Endometrial microvascular endothelial cells (primary cell): Measurements from ENCODE around the gene STEAP2. TPM values are rescaled to one million over a fixed set of nuclear protein-coding genes. Genes with fewer than 3 reads are reported as not detected.

ENCODE experiments used
- in situ Hi-C: cut with HindIII; loops from 2 replicates; pipeline ENCODE4 v1.10.0; 2017; ENCODE audit warnings: low sequenced_read_pairs, low pct_unique_long_range_greater_than_20kb; ENCODE audit errors: inconsistent ontology term
- total RNA-seq: library from RNA; depleted of rRNA; stranded (reverse); fragments of >200 nt; gene quantifications from one replicate; pipeline ENCODE4 v1.2.3, GENCODE V29; 2015; ENCODE audit errors: inconsistent ontology term

The STEAP2 gene
- total RNA-seq, 1 donor from 2014 or later = 15.1 TPM

DNA sequence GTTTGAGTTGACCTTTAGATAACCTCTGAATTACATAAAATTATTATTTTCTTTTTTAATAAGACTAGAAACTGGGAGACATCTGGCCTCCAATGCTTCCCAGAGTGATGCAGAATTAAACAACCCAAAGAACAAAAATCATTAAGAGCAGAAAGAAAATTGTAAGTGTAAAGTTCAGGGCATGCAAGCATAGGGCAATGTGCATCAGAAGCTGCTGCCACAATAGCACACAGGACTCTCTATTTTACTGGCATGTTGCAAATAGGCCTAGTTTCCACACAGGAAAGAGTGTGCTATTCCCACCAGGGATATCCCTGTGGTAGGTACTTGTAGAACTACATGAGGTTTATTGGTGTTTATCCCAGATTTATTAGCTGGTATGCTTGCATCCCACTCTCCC is 20.5 kb upstream of the STEAP2 start:
- in situ Hi-C loops = no loop called here

DNA sequence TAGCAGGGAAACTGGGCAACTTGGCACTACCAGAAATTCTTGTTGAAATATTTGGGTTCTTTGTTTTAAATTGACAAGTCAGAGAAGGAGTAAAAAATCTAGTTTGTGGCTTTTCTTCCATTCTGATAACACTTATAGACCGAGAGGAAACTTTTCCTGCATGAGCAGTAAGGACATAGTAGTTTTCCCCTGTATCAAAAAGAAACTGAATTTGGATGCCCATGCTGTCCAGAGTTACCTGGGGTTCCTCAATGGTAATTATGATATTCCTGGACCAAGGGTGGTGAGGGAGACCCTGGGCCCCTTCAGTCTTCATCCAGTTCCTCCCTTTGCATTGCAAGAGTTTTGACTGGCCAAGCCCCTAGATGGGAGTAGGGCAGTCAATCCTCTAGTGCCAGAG is 19.9 kb upstream of the STEAP2 start:
- in situ Hi-C loops = no loop called here

DNA sequence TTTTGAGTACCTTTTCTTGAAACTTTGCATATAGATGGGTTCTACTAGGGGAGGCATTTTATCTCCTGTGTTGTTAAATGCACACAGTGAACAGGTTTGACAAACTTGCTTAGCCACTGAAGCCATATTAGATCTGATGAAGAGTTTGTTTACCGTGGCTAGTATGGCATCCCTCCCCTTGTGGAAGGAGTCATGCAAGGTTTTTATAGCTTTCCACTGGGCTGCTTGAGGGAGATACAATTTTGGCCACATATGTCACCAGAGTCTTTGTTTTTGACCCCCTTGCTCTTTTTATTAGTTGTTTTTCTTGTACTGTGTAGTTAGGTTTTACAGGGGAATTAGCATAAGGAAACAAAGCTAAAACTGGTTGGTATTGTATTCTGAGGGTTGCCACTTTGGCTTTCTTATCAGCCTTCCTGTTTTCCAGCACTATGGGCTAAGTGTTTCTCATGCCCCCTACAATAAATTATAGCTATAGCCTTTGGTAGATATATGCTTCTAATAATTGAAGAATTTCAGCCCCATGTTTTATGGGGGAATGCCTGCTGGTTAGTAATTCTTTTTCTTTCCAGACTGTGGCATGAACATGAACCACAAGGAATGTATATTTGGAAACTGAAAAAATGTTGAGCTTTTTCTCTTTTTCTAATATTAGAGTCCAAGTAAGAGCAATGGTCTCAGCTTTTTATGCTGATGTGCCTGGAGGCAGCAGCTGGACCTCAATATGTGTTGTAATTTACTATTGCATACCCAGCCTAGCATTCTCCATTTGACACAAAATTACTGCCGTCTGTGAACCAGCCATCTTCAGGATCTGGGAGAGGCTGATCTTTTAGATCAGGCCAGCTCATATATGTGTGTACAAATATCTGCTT is 18.4 kb upstream of the STEAP2 start:
- in situ Hi-C loops = no loop called here

DNA sequence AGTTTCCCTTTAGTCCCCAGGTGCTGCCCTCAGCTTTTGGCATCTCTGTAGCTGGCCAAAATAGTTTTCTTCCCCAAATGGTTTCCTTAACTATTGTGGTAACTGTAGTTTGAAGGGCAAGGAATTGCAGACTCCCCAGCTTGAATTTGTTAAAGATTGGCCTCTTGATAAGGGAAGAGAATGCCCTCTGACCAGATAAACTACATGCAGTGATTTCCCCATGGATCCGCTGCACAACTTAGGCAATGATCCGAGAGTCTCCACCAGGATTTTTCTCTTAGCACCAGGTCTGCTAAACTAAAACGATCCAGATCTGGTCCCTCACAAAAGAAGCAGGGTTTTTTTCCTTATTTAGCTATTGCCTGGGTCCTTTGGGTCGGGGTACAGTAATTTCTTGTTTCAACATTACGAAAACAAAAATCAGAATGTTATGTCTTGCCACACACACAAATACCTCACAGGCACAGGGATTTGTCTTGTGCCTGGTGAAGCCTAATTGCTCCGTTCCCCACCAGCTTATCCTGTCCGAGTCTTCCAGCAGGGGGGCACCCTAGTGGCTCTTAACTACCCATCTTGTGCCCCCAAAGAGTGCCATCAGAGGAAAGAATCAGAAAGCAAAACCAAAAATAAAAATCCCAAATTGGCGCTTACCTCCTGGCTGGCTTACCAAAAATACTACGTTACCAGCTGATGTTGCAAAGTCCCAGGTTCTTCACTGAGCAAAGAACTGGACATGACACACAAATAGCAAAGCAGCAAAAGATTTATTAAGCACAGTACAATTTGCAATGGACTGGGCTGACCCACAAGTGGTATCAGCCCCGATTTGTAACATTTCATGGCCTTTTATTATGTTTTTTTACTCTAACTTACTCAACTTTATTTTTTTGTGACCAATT is 16.4 kb upstream of the STEAP2 start:
- in situ Hi-C loops = no loop called here

DNA sequence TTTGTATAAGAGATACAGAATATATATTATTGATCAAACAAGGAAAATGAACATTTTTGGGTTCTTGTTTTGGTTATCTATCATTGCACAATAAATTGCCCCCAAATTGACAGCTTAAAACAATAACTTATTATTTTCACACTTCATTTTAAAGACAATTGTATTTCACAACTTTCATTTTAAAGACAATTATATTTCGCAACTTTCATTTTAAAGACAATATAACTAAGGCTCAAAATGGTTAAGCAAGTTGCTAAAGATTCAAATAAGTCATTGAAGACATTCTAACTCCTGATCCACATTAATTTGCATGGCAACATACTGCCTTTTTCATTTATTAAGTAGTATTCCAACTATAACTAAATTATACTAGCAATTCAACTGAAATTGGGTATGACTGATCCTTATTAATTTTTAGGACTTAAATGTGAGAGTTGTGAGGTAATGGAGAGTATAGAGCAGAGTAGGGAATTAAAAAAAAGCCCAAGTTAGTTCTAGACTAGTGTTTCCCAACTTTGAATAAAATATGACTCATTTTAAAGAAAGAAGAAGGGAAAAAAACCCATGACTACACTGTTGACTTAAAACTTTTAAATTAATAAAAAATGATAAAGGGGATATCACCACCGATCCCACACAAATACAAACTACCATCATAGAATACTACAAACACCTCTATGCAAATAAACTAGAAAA is 9.9 kb upstream of the STEAP2 start:
- in situ Hi-C loops = no loop called here

DNA sequence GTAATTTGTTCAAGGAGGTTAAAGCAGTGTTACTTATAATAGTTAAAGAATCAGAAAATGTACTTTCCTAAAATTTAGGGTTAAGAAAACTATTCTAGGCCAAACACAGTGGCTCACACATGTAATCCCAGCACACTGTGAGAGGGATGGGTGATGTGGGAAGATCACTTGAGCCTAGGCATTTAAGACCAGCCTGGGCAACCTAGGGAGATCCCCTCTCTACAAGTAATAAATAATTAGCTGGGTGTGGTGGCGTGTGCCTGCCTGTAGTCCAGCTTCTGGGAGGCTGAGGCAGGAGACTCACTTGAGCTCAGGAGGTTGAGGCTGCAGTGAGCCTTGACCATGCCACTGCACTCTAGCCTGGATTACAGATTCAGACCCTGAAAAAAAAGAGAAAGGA is 3.6 kb upstream of the STEAP2 start:
- in situ Hi-C loops = no loop called here

DNA sequence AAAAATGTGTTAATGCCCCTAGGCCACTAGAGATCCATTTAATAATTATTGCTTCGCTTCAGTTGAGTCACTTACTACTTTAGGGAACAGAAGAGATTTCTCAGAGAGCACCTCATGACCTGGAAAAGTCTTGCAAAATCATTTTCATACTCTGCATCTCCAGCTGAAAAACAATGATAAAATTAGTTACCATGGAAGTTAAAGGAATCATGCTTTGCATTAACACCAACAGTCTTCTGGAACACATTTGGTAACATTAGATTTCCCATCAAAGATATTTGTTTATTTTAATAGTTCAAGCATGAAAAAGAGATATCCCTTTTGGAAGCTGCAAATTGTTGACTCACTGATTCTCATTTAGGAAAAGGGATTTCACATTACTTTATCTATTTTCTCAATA is 1.8 kb upstream of the STEAP2 start:
- in situ Hi-C loops = no loop called here

DNA sequence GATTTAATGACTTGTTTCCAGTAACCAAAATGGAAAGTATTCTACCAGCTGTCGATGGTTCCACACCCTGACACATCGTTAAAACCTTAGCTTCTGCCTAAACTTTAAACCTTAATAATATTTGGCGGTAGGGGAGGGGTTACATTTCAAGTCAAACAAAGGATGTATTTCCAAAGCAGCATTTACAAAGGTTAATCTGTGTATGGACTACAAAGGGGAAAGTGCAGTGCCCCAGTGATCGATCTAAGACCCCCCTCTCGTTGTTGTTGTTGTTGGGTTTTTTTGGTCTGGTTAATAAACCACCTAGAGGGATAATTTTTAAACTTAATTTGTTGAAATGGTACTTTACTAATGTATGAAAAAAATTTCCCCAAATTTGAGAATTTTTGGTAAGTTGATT is 1.1 kb upstream of the STEAP2 start:
- in situ Hi-C loops = no loop called here

DNA sequence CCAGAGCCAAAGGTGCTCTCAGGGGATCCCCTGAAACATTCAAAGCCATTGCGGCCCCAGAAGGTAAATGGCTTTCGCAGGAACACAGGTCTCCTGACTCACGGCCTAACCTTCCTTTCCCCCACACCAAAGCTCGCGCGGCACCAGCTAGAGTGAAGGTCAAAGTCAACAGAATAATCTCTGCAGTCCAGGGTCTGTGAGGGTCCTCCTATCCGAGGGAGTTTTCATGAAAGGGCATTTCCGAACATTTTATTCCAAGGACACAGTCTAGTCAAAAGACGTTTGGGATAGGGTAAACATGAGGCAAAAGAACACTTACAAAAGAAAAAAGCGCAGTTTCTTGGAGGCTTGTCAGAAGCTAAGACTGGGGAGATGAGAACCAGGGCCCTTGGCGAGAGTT is 559 bp upstream of the STEAP2 start:
- in situ Hi-C loops = no loop called here

DNA sequence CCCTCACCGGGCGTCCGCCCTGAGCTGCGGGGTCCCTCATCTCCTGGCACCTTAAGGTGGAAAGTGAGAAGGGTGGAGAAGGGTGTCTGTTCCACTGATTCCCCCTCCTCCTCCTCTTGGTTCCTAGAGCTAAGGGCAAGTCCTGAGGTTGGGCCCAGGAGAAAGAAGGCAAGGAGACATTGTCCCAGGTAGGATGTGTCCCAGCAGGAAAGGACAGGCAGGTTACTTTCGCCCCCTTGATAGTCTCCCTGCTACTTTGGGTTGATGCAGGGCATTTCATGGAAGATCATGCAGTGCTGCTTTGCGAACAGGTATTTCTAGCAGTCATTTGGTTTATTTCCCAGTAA is 582 bp downstream of the STEAP2 start:
- in situ Hi-C loops = no loop called here

DNA sequence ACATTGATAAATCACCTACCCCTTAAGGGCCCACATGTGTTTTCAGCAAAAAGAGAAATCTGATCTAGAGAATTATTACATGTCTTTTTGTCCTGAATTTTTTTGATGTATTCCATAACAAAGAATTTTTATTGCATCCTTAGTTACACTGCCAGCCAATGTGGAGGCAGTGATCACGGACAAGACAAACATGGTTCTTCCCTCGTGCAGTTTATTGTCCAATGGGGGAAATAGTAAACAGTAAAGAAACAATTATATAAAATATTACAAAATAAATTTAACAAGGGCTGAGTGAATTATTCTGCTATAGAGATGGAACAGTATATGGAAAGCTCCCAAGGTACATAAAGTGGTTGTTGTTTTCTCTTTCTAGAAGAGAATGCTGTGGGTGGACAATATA is 2.0 kb downstream of the STEAP2 start:
- in situ Hi-C loops = no loop called here

DNA sequence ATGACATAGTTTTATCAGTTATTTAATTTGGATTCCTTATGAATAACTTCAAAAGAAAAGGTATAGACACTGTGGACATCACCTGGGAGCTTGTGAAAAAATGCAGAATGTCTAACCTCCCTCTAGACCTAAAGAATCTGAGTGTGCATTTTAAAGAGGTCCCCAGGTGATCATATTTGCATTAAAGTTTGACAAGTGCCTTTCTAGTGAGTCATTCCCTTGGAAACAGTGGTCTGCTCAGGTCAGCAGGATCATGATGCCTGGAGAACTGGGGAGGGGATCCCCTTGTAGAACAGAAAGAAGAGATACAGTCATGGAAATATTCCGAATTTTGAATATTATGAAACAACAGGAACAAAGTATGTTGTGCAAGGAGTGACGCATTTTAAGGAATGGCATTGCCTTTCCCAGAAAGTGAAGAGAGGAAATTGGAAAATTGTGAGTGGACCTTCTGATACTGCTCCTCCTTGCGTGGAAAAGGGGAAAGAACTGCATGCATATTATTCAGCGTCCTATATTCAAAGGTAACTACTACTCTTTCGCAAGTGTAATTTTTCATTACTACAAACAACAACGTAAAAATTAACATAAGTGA is 4.6 kb downstream of the STEAP2 start:
- in situ Hi-C loops = no loop called here

DNA sequence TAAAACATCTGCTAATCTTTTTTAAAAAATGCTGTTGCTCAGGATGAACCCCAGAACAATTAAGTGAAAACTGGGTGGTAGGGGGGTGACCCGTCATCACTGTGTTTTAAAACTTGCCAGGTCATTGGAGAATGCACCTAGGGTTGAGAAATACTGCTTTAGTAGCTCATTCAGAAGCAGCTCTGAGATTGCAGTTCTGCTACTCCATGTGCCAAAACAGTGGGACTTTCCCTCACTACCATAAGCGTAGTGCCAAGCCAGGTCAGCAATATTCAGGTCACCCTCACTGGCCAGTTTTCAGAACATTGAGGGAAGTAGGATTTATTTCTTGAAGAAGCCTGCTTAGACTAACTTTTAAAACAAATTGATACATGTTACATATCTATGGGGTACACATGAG is 5.2 kb downstream of the STEAP2 start:
- in situ Hi-C loops = no loop called here

DNA sequence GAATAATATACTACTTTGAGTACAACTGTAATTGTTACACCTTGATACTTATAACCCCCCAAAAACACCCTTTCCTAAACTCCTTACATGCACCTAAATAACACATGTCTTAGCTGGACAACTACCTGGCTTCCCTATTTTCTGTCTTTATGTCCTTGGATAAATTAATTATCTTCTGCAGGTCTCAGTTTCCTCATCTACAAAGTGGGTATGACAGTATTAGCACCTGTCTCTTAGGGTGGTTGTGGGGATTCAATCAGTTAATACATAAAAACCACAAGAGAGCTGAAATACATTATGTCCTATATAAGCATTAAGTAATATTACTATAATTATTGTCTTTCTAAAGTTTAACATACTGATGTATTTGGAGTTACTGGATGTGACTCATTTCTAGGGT is 10.8 kb downstream of the STEAP2 start:
- in situ Hi-C loops = no loop called here

DNA sequence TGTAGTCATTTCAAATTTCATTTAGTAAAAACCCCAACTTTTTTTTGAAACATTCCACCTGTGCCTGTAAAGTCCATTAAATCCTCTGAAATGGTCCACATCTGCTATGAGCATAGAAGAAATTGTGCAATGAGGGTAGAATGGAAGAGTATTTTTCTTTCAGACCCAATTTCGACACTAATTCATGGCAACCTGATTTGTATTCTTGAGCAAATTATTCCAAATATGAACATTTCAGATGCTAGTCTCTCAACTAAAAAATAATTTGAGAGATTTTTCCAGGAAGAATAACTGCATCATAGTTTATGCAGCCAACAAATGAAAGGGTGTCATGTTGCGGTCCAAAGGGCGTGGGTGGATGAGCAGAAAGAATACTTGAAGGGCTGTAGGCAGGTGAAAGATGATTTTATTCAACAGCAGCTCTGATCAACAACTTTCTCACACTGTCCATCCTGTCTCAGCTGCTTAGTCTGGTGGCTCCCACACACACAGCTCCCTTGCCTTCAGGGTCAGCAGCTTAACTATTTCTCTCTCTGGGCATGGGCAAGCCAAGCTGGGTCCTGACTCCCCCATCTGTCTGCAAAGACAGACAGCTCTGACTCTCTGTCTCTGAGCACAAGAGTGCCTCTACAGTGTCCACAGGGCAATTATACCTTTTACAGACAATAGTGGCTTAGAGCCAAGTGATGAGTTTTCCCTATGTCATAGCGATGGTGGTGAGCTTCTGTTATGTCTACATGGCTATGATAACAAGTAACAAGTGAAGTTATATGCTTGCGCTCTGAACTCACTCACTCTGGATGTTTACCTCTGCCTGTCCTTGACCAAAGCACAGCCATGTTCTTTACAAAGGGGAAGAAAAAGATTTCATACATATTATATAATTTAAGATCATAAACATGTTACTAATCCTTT is 11.5 kb downstream of the STEAP2 start:
- in situ Hi-C loops = no loop called here

DNA sequence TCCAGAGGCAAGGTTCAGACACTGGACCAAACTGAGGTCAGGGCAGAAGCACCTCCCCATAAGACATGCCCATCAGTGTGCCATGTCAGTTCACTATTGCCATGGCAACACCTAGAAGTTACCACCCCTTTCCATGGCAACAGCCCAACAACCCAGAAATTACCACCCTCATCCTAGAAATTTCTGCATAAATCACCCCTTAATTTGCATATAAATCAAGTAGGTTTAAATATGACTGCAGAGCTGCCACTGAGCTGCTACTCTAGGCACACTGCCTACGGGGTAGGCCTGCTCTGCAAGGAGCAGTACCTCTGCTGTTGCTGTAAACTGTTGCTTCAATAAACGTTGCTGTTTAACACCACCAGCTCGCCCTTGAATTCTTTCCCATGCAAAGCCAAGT is 12.7 kb downstream of the STEAP2 start:
- in situ Hi-C loops = no loop called here

DNA sequence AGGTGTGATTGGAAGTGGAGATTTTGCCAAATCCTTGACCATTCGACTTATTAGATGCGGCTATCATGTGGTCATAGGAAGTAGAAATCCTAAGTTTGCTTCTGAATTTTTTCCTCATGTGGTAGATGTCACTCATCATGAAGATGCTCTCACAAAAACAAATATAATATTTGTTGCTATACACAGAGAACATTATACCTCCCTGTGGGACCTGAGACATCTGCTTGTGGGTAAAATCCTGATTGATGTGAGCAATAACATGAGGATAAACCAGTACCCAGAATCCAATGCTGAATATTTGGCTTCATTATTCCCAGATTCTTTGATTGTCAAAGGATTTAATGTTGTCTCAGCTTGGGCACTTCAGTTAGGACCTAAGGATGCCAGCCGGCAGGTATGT is 13.6 kb downstream of the STEAP2 start:
- in situ Hi-C loops = no loop called here

DNA sequence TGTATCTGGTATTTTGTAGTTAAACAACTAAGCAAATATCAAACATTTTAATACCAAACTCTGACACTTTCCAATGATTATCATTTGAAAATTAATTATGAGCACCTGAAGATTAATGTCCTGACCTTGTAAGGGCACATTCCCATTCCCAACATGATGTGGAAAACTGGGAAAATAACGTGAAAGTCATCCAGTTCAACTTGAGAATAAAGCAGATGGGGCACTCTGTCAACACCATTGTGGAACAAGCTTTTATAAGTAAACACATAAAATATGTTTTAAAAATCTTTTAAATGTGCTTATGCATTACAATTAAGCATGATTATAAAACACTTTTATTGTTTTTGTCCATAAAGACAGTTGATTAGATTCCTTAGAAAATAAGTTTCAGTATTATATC is 14.1 kb downstream of the STEAP2 start:
- in situ Hi-C loops = no loop called here
